GM13977 (cell line): ENCODE data around the gene RORB.

ENCODE experiments used
- DNase-seq: peaks from one replicate; pipeline ENCODE4 v3.0.0; 2012; ENCODE audit warnings: low spot score
- CTCF ChIP-seq: IDR thresholded peaks from 2 replicates; pipeline ENCODE4 v1.5.1; 2012; ENCODE audit warnings: mild to moderate bottlenecking, control low read depth; ENCODE audit not compliant: insufficient read depth; ENCODE audit errors: extremely low read depth, missing control alignments
- in situ Hi-C: fragments of 300-500 bp; cut with MboI; formaldehyde crosslinking; loops from one replicate; pipeline ENCODE4 v1.12.0; 2022; ENCODE audit warnings: low sequenced_read_pairs, low pct_unique_long_range_greater_than_20kb, mixed read lengths, inconsistent platforms; ENCODE audit not compliant: unreplicated experiment

RORB gene

GRCh38 chr9:74726581-74726980 is 229.4 kb downstream of the RORB start:
- no peak for TF ChIP-seq CTCF
- no peak for DNase-seq
- in situ Hi-C loops: no loop called here

- in situ Hi-C loops: no loop called here
- no peak for TF ChIP-seq CTCF
Measured at GRCh38 chr9:74728176-74728575, 231.0 kb downstream of the RORB start.

GRCh38 chr9:74729136-74729695 is 232.1 kb downstream of the RORB start:
- in situ Hi-C loops: no loop called here
- TF ChIP-seq CTCF: no peak
- DNase-seq: no peak

More at GRCh38 chr9:74728176-74728575, 231.0 kb downstream of the RORB start:
- no peak for DNase-seq

- no peak for DNase-seq
- in situ Hi-C loops: no loop called here
- no peak for TF ChIP-seq CTCF
Measured at GRCh38 chr9:74735761-74736160, 238.6 kb downstream of the RORB start.

GRCh38 chr9:74736646-74737045 is 239.5 kb downstream of the RORB start:
- no peak for DNase-seq
- TF ChIP-seq CTCF: no peak
- in situ Hi-C loops: no loop called here

- in situ Hi-C loops: no loop called here
- no peak for TF ChIP-seq CTCF
- no peak for DNase-seq
Measured at GRCh38 chr9:74742191-74742790, 245.2 kb downstream of the RORB start.
